NB4 (cell line): ENCODE data around the gene OBSL1.

Experiments used
- POLR2A ChIP-seq: IDR thresholded peaks from 2 replicates; pipeline ENCODE4 v1.6.1; 2011; ENCODE audit warnings: mild to moderate bottlenecking; ENCODE audit not compliant: insufficient read length; ENCODE audit errors: extremely low read depth
- TF ChIP-seq, protein P1 (sequence below): IDR thresholded peaks from one replicate; pipeline ENCODE4 v1.5.1; 2012; ENCODE audit warnings: low read depth, low read length

DNA sequence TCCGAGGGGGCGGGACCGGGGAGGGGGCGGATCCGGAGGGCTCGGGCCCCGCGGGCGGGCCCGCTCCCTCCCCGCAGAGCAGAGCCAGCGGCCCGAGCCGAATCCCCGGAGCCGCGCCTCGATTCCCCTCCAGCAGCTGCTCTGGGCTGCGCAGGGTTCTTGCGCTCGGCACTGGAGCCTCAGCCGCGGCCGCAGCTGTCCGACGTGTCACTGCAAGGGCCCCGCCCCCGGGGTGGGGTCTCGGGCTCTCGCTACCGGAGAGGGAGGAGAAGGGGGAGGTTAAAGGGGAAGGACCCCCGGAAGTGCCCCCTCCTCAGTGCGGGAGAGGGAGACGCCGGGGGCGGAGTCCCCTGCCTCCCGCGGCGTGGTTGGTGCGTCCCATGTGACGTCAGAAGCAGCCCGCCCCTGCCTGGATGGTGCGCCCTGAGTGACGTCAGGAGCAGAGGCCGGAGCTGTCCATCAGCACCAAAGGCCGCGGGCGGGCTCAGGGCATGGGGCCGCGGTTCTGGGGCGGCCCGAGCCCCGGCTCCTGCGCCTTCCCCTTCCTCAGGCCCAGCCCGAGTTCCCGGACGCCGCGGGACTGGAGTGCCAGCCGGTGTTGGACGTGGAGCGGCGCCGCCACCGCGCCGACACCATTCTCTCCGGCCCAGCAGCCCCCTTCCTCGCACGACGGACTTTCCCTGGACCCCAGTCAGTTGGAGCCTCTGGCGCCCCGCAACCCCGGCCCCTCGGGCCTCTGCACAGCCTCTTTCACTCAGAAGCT, 27.6 kb downstream of the OBSL1 start, which contains the start of the genes CHPF and TMEM198:
- TF ChIP-seq, protein P1, sequence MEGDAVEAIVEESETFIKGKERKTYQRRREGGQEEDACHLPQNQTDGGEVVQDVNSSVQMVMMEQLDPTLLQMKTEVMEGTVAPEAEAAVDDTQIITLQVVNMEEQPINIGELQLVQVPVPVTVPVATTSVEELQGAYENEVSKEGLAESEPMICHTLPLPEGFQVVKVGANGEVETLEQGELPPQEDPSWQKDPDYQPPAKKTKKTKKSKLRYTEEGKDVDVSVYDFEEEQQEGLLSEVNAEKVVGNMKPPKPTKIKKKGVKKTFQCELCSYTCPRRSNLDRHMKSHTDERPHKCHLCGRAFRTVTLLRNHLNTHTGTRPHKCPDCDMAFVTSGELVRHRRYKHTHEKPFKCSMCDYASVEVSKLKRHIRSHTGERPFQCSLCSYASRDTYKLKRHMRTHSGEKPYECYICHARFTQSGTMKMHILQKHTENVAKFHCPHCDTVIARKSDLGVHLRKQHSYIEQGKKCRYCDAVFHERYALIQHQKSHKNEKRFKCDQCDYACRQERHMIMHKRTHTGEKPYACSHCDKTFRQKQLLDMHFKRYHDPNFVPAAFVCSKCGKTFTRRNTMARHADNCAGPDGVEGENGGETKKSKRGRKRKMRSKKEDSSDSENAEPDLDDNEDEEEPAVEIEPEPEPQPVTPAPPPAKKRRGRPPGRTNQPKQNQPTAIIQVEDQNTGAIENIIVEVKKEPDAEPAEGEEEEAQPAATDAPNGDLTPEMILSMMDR = no peak
- peak; percentile 65 for TF ChIP-seq POLR2A
